Right cardiac atrium (tissue), 5 donors: Measurements from ENCODE around the gene PMF1. TPM values are rescaled to one million over a fixed set of nuclear protein-coding genes. Genes with fewer than 3 reads are reported as not detected.
"Not testable (repeated sequence)": the region's sequence is repeated elsewhere in the genome, so short reads cannot be mapped to it uniquely, and the experiment has no call there.

Source experiments
- ATAC-seq, 2 donors: fragments of 200-7000 bp; cut with Tn5 transposase; one replicate each; pipeline versions ENCODE4 v1.8.0 to v1.9.1; 2020; ENCODE audit warnings: moderate library complexity in 2 of 2, mild to moderate bottlenecking in 1 of 2
- DNase-seq, 3 donors: peaks; one replicate each; pipeline ENCODE4 v3.0.0-alpha.2; 2020
- H3K27ac ChIP-seq: one replicate; pipeline ENCODE4 v1.5.1; 2013; ENCODE audit warnings: mild to moderate bottlenecking, low read length, control low read depth, moderate library complexity
- H3K27me3 ChIP-seq: one replicate; pipeline ENCODE4 v1.6.1; 2013; ENCODE audit not compliant: control insufficient read depth, insufficient read depth
- H3K4me1 ChIP-seq: one replicate; pipeline ENCODE4 v1.6.1; 2013; ENCODE audit warnings: low read length; ENCODE audit not compliant: control insufficient read depth, insufficient read depth
- H3K4me3 ChIP-seq: one replicate; pipeline ENCODE4 v1.5.1; 2013; ENCODE audit warnings: low read length, control low read depth
- H3K9me3 ChIP-seq: one replicate; pipeline ENCODE4 v1.6.1; 2013; ENCODE audit warnings: low read length; ENCODE audit not compliant: control insufficient read depth
- WGBS: extraction: QIAGEN DNeasy Blood & Tissue Kit; methylation state at CpG from one replicate; pipeline ENCODE4 v1.1.7; 2013; 5-methylcytosine and 5-hydroxymethylcytosine counted together
- intact Hi-C, 4 donors: fragments of 100-400 bp; cut with DNase I; formaldehyde crosslinking; loops; one replicate each; pipeline versions ENCODE4 v1.11.0 to v1.14.0; 2022 to 2023
- polyA plus RNA-seq: library from polyadenylated mRNA; stranded (reverse); fragments of 200-250 nt; gene quantifications from one replicate; pipeline ENCODE4 v1.2.3, GENCODE V29; 2013
- total RNA-seq, 4 donors: library from RNA; stranded (reverse); fragmentation: NEBNext Ultra II Directional; extraction: Animal tissue kit (Norgen Biotek cat#: 25700); gene quantifications; one replicate each; pipeline ENCODE4 v1.2.1, GENCODE V29; 2021
- donor health status: healthy with polysubstance abuse.
- donor health status: DM: no; HTN: yes; CAD: no.
- donor health status: DM: no; HTN: no; CAD: no.
- donor health status: DM: no; HTN: yes; CAD: no; lungs with severe emphysema.
- donor health status: DM: yes; HTN: yes; CAD: no.

Gene PMF1
- total and polyA plus RNA-seq, 5 donors, result 55.3 to 93.6 (median 62.6) TPM

DNA sequence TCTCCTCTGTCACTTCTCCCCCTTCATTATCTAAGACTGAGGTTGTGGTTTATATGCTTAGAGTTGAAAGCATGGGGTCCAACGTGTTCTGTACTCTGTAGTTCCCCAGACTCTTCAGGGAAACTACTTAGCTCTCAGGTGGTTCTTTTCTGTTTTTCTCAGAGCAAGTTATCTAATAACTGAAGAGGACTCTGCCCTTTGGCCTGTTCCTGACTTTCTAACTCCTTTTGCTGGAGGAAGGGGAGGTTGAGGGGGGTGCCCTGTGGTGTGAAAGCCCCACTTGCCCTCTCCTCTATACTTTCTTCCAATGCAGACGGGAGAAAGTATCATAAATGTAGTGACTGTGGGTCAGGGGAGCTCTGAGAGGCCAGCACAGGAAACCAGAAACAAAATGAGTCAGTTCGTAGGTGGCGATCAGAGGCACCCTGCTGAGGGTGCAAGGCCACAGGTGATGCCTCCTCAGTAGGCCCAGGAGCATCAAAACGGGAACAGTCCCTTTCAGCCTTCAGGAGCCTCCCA, 13.9 kb upstream of the PMF1 start:
- Histone ChIP-seq H3K4me1 (peaks cover 8% of the 10 kb centered on the region), H3K9me3 (no peaks in the 10 kb centered on the region), H3K27ac (no peak overlapping the region), H3K4me3 (no peak overlapping the region), H3K27me3 (no peaks in the 10 kb centered on the region)
- no peak for DNase-seq
- WGBS, result 75% methylated on average over 5 of the region's 5 CpGs
- ATAC-seq, result no peak
- intact Hi-C loops, result no loop called here

DNA sequence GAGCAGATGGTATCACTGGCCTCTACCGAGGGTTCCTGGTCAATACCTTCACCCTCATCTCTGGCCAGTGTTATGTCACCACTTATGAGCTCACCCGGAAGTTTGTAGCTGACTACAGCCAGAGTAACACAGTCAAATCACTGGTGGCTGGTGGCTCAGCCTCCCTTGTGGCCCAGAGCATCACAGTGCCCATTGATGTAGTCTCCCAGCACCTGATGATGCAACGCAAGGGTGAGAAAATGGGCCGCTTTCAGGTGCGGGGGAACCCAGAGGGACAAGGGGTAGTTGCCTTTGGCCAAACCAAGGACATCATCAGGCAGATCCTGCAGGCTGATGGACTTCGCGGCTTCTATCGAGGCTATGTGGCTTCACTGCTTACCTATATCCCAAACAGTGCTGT, 12.8 kb upstream of the PMF1 start:
- Histone ChIP-seq H3K4me1 (peaks cover 6% of the 10 kb centered on the region), H3K27ac (no peak overlapping the region), H3K4me3 (no peak overlapping the region), H3K27me3 (no peaks in the 10 kb centered on the region), H3K9me3 (no peaks in the 10 kb centered on the region)
- ATAC-seq (no peak), DNase-seq (no peak)
- 94% methylated on average over 8 of the region's 8 CpGs for WGBS
- intact Hi-C loops, result no loop called here

DNA sequence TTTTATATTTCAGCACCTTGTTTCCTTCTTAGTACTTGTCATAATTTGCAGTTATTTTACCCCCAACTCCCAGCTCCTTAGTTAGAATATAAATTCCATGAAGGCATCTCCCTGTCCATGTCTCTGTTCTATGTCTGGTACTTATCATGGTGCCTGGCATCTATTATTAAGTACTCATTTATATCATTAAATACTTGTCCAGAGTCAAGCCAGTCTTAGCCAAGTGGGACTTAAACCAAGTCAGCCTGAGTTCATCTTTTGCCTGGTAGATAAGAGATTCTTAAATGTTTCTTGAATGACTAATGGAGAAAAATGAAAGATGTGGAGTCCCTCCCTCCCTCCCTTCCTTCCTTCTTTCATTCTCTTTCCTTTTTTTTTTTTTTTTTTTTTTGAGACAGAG, 9.5 kb upstream of the PMF1 start:
- H3K9me3 ChIP-seq, result no peaks in the 10 kb centered on the region
- DNase-seq (no peak), ATAC-seq (peak in 1 of 2 donors; percentile 46)
- peaks cover 3% of the 10 kb centered on the region for H3K4me1 ChIP-seq
- no peak overlapping the region for H3K4me3 ChIP-seq
- H3K27me3 ChIP-seq, result no peaks in the 10 kb centered on the region
- H3K27ac ChIP-seq, result no peak overlapping the region
- intact Hi-C loops, result no loop called here

DNA sequence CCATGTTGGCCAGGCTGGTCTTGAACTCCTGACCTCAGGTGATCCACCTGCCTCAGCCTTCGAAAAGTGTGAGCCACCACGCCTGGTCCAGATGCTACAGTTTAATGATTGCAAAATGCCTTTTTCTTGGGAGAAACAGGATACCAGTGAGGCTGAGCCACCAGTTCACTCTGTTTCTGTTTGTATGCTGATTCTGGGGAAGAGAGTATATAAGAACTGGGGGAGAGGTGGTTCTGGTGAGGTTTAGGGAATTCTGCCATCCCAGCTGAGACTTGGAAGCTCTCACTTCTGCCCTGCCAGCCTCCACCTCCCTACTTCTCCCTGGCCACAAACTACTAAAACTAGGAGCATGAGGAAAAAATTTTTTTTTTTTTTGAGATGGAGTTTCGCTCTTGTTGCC, 8.1 kb upstream of the PMF1 start:
- intact Hi-C loops, result loop anchor here in 1 of 4 donors (5.0 kb wide), 1 partner anchor 47 kb away; no protein-coding TSS in a partner anchor
- ATAC-seq (no peak), DNase-seq (no peak)
- H3K9me3 ChIP-seq, result no peaks in the 10 kb centered on the region
- peaks cover 3% of the 10 kb centered on the region for H3K4me1 ChIP-seq
- H3K27ac ChIP-seq, result no peak overlapping the region
- H3K27me3 ChIP-seq, result no peaks in the 10 kb centered on the region
- WGBS, result 96% methylated on average over 3 of the region's 3 CpGs
- no peak overlapping the region for H3K4me3 ChIP-seq

DNA sequence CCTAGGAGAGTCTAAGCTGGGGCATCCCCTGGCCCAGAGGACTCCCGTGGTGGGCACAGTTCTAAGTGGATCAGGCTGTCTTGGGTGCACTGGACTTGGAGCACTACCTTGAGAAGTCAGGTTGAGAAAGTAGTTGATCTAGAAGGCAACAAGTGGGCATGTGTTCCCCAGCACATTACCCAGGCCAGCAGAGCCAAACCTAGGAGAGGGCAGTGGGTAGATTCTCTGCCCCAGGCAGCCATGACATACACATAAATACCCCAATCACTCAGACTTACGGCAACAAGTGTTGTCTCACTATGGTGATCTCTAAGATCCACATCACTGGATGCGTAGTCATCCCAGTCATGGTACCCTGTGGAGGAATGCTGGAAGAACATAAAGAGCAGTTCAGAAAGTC, 1.6 kb upstream of the PMF1 start:
- ATAC-seq (no peak), DNase-seq (no peak)
- WGBS, result 92% methylated on average over 3 of the region's 3 CpGs
- Histone ChIP-seq H3K4me3 (no peak overlapping the region), H3K4me1 (peaks cover 2% of the 10 kb centered on the region), H3K9me3 (no peaks in the 10 kb centered on the region), H3K27me3 (no peaks in the 10 kb centered on the region), H3K27ac (no peak overlapping the region)
- intact Hi-C loops, result no loop called here

DNA sequence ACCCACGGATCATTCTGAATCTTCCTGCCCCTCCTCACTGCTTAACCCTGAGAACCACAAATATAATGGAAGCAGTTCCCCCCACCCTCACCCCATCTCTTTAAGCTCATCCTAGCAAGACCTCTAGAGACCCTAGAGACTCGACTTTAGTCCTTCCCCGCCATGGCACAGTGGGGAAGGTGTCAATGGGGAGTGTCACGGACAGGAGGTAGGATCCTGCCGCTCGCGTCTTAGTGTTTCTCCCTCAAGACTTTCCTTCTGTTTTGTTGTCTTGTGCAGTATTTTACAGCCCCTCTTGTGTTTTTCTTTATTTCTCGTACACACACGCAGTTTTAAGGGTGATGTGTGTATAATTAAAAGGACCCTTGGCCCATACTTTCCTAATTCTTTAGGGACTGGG, 677 bp upstream of the PMF1 start:
- Histone ChIP-seq H3K27me3 (no peaks in the 10 kb centered on the region), H3K27ac (peak overlapping the region; percentile 29), H3K4me1 (peaks cover 2% of the 10 kb centered on the region), H3K4me3 (peak overlapping the region; percentile 30), H3K9me3 (no peaks in the 10 kb centered on the region)
- ATAC-seq (no peak), DNase-seq (peak in 1 of 3 donors; percentile 51)
- intact Hi-C loops, result no loop called here
- WGBS, result 78% methylated on average over 9 of the region's 9 CpGs

DNA sequence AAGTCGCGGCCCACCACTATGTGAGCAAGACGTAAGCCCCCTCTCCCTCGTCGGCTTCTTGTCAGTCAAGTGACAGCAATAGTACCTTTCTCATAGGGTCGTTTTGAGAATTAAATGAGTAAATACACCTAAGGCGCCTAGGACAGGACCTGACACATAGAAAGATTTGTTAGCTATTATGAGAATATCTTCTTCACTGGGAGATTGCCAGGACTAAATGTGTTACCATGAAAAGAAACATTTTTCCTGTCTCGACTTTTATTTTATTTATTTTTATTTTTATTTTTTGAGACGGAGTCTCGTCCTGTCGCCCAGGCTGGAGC, 798 bp downstream of the PMF1 start:
- H3K27me3 ChIP-seq, result no peaks in the 10 kb centered on the region
- ATAC-seq, result no peak
- DNase-seq, result no peak
- 16% methylated on average over 11 of the region's 11 CpGs for WGBS
- H3K9me3 ChIP-seq, result no peaks in the 10 kb centered on the region
- peak overlapping the region; percentile 93 for H3K27ac ChIP-seq
- H3K4me1 ChIP-seq, result peaks cover 4% of the 10 kb centered on the region
- peak overlapping the region; percentile 30 for H3K4me3 ChIP-seq
- intact Hi-C loops, result no loop called here

DNA sequence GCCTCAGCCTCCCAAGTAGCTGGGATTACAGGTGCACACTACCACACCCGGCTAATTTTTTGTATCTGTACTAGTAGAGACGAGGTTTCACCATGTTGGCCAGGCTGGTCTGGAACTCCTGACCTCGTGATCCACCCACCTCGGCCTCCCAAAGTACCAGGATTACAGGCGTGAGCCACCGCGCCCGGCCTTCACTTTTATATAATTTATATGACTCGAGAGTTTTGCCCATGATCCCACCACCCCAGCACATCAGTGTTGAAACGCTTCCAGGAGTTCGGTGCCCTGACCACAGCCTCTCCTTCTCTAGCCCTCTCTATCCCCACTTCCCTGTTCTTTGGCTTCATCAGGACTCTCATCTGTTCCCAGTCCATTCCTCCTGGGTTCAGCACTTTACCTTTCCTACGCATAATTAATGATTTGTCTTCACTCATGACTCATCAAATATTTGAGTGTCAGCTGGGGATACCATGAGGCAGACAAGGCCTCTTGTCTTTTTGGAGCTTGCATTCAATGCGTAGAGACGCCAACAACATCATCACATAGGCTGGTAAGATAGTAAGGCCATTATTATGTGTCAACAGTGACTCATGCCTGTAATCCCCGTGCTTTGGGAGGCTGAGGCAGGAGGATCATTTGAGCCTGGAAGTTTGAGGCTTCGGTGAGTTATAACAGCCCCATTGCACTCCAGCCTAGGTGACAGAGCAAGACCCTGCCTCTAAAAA, 1.4 kb downstream of the PMF1 start:
- Histone ChIP-seq H3K27me3 (no peaks in the 10 kb centered on the region), H3K9me3 (no peaks in the 10 kb centered on the region), H3K4me3 (peak overlapping the region; percentile 30), H3K27ac (peak overlapping the region; percentile 16), H3K4me1 (peaks cover 4% of the 10 kb centered on the region)
- no peak for DNase-seq
- 83% methylated on average over 16 of the region's 16 CpGs for WGBS
- intact Hi-C loops, result no loop called here
- no peak for ATAC-seq

DNA sequence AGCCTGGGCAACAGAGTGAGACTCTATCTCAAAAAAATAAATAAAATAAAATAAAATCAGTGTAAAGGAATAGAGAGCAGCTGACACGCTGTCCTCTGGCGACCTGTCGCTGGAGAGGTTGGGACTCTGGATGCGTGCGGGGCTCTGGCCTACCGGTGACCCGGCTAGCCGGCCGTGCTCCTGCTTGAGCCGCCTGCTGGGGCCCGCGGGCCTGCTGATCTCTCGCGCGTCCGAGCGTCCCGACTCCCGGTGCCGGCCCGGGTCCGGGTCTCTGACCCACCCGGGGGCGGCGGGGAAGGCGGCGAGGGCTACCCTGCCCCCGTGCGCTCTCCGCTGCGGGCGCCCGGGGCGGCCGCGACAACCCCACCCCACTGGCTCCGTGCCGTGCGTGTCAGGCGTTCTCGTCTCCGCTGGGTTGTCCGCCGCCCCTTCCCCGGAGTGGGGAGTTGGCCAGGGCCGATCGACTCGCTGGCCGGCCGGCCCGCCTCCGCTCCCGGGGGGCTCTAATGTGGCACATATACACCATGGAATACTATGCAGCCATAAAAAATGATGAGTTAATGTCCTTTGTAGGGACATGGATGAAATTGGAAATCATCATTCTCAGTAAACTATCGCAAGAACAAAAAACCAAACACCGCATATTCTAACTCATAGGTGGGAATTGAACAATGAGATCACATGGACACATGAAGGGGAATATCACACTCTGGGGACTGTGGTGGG, 3.7 kb downstream of the PMF1 start:
- peak in 1 of 3 donors; percentile 50 for DNase-seq
- H3K27ac ChIP-seq, H3K4me3 ChIP-seq, intact Hi-C loops, H3K27me3 ChIP-seq, H3K9me3 ChIP-seq, ATAC-seq, H3K4me1 ChIP-seq: not testable (repeated sequence)
- WGBS, result 92% methylated on average over 55 of the region's 55 CpGs

DNA sequence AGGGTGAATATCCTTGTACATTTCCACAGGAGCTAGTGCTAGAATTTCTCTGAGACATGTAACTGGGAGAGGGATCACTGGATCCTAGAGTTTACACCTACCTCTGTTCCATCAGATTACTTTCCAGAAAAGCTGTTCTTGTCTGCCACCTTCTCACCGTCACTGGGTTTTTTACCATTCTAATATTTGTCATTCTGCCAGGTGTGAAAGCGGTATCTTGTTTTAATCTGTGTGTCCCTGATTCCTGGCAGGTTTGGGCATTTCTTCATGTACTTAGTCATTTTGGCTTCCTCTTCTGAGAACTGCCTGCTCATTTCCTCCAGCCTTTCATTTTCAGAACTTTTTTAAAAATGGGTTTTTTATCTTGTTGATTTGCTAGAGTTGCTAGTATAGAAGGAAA, 5.1 kb downstream of the PMF1 start:
- no peak for DNase-seq
- intact Hi-C loops, result loop anchor here in 1 of 4 donors (2.0 kb wide), 1 partner anchor 65 kb away; the partner anchor contains the start of gene SEMA4A

DNA sequence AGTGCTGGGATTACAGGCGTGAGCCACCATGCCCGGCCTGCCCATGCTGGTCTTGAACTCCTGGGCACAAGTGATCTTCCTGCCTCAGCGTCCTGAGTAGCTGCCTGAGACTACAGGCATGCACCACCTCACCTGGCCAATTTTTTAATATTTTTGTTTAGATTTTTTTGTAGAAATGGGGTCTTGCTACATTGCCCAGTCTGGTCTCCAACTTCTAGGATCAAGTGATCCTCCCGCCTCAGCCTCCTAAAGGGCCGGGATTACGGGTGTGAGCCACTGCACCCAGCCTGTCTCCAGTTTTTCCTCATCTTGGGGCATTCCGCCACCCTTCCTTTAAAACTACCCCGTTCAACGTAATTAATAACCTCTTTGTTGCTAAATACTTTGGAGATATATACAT, 7.4 kb downstream of the PMF1 start:
- H3K27ac ChIP-seq, result no peak overlapping the region
- 97% methylated on average over 9 of the region's 9 CpGs for WGBS
- intact Hi-C loops, result loop anchor here in 2 of 4 donors (5.0 to 10.0 kb wide), 3 partner anchors 83 to 133 kb away; no protein-coding TSS in a partner anchor
- no peaks in the 10 kb centered on the region for H3K27me3 ChIP-seq
- ATAC-seq (no peak), DNase-seq (no peak)
- H3K9me3 ChIP-seq, result no peaks in the 10 kb centered on the region
- H3K4me1 ChIP-seq, result peaks cover 2% of the 10 kb centered on the region
- no peak overlapping the region for H3K4me3 ChIP-seq

More for the DNA sequence above, 5.1 kb downstream of the PMF1 start:
- no peak for ATAC-seq
- no peaks in the 10 kb centered on the region for H3K9me3 ChIP-seq
- no peaks in the 10 kb centered on the region for H3K27me3 ChIP-seq
- H3K27ac ChIP-seq, result no peak overlapping the region
- H3K4me3 ChIP-seq, result no peak overlapping the region
- peaks cover 2% of the 10 kb centered on the region for H3K4me1 ChIP-seq
- 33% methylated on average over 2 of the region's 2 CpGs for WGBS
